ENCODE results near the gene THRB.

Gene THRB

GRCh38 chr3:24138876-24139256, 355.8 kb downstream of the THRB start:
- DNase-seq (ENCODE audit: low read depth), result no peak
- no peak overlapping the region for H3K4me3 ChIP-seq (ENCODE audit: low read depth, low read length)
- TF ChIP-seq MAX (IDR thresholded peaks at IDR 0.05; ENCODE audit: low read depth, low read length) (no peak), MYC (IDR thresholded peaks at IDR 0.05; ENCODE audit: low read depth, low read length) (no peak), POLR2A (IDR thresholded peaks at IDR 0.05; ENCODE audit: extremely low read depth, insufficient read length) (no peak)
- TF ChIP-seq, protein P1, sequence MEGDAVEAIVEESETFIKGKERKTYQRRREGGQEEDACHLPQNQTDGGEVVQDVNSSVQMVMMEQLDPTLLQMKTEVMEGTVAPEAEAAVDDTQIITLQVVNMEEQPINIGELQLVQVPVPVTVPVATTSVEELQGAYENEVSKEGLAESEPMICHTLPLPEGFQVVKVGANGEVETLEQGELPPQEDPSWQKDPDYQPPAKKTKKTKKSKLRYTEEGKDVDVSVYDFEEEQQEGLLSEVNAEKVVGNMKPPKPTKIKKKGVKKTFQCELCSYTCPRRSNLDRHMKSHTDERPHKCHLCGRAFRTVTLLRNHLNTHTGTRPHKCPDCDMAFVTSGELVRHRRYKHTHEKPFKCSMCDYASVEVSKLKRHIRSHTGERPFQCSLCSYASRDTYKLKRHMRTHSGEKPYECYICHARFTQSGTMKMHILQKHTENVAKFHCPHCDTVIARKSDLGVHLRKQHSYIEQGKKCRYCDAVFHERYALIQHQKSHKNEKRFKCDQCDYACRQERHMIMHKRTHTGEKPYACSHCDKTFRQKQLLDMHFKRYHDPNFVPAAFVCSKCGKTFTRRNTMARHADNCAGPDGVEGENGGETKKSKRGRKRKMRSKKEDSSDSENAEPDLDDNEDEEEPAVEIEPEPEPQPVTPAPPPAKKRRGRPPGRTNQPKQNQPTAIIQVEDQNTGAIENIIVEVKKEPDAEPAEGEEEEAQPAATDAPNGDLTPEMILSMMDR (IDR thresholded peaks at IDR 0.05; ENCODE audit: low read depth, low read length), result no peak

GRCh38 chr3:24137958-24138875, 356.4 kb downstream of the THRB start:
- TF ChIP-seq MYC (IDR thresholded peaks at IDR 0.05; ENCODE audit: low read depth, low read length) (no peak), MAX (IDR thresholded peaks at IDR 0.05; ENCODE audit: low read depth, low read length) (no peak), POLR2A (IDR thresholded peaks at IDR 0.05; ENCODE audit: extremely low read depth, insufficient read length) (no peak)
- TF ChIP-seq, protein P1 (IDR thresholded peaks at IDR 0.05; ENCODE audit: low read depth, low read length), result no peak
- no peak for DNase-seq (ENCODE audit: low read depth)

GRCh38 chr3:24137334-24137733, 357.3 kb downstream of the THRB start:
- no peak overlapping the region for H3K4me3 ChIP-seq (ENCODE audit: low read depth, low read length)
- no peak for DNase-seq (ENCODE audit: low read depth)
- TF ChIP-seq, protein P1 (IDR thresholded peaks at IDR 0.05; ENCODE audit: low read depth, low read length), result no peak
- TF ChIP-seq MYC (IDR thresholded peaks at IDR 0.05; ENCODE audit: low read depth, low read length), result no peak
- TF ChIP-seq POLR2A (IDR thresholded peaks at IDR 0.05; ENCODE audit: extremely low read depth, insufficient read length), result no peak
- TF ChIP-seq MAX (IDR thresholded peaks at IDR 0.05; ENCODE audit: low read depth, low read length), result no peak

More at GRCh38 chr3:24137958-24138875, 356.4 kb downstream of the THRB start:
- H3K4me3 ChIP-seq (ENCODE audit: low read depth, low read length), result no peak overlapping the region

GRCh38 chr3:24136624-24137310, 357.9 kb downstream of the THRB start:
- H3K4me3 ChIP-seq (ENCODE audit: low read depth, low read length), result no peak overlapping the region
- DNase-seq (ENCODE audit: low read depth), result no peak
- TF ChIP-seq MYC (IDR thresholded peaks at IDR 0.05; ENCODE audit: low read depth, low read length), result no peak
- TF ChIP-seq, protein P1 (IDR thresholded peaks at IDR 0.05; ENCODE audit: low read depth, low read length), result no peak
- no peak for TF ChIP-seq MAX (IDR thresholded peaks at IDR 0.05; ENCODE audit: low read depth, low read length)
- TF ChIP-seq POLR2A (IDR thresholded peaks at IDR 0.05; ENCODE audit: extremely low read depth, insufficient read length), result no peak

GRCh38 chr3:24135280-24135679, 359.4 kb downstream of the THRB start:
- DNase-seq (ENCODE audit: low read depth), result no peak
- H3K4me3 ChIP-seq (ENCODE audit: low read depth, low read length), result no peak overlapping the region
- TF ChIP-seq POLR2A (IDR thresholded peaks at IDR 0.05; ENCODE audit: extremely low read depth, insufficient read length) (no peak), MAX (IDR thresholded peaks at IDR 0.05; ENCODE audit: low read depth, low read length) (no peak), MYC (IDR thresholded peaks at IDR 0.05; ENCODE audit: low read depth, low read length) (no peak)
- TF ChIP-seq, protein P1 (IDR thresholded peaks at IDR 0.05; ENCODE audit: low read depth, low read length), result no peak
